Activated CD4-positive, alpha-beta T cell treated with anti-CD3 and anti-CD28 coated beads for 24 hours (primary cell): Measurements from ENCODE around the gene FAM240B.
A peak's percentile ranks its signal among the peaks of the same experiment; 100 is the strongest.

Source experiments
- DNase-seq, 2 donors: peaks; one replicate each; pipeline ENCODE4 v3.0.0-alpha.2; 2020; ENCODE audit warnings: low read depth in 2 of 2

The FAM240B gene

DNA sequence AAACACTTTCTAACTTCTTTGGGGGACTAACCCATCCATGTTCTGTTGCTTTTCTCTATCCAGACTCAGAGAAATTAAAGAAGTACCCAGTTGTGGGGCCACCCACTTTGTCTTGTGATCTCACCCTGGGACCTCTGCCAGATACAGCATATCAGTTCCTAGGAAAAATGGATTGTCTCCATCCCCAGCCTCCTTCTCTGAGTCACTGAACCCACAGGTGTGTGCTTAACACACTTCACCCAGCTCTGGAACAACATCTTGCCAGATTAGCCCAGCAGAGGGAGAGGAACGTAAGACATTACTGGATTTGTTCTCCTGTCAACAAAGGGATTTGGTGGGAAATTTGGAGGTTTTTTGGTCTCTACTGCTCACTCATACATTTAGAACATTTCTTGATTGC, 19.2 kb downstream of the FAM240B start:
- DNase-seq: no peak

GRCh38 chr9:38699337-38699736, 20.6 kb downstream of the FAM240B start:
- no peak for DNase-seq

DNA sequence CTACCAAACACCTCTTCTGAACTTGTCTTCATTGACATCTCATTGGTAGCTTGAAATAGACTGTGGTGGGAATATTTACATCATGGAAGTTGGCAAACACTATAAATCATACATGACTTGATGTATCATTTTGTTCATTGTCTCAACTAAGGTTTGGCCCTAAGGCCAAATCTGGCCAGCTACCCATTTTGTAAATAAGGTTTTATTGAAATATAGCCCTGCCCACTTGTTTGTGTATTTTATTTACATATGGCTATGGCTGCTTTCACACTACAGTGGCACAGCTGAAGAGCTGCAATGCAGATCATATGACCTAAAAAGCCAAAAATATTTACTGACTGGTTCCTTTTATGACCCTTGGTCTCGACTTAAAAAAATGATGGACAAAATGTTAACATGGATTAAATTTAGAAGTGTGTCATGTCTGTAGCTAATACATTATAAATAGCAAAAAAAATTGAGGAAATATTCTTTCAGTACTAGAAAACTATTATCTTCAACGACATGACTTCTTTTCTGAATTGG, 22.1 kb downstream of the FAM240B start:
- DNase-seq: no peak

GRCh38 chr9:38696999-38697398, 22.9 kb downstream of the FAM240B start:
- DNase-seq: no peak

GRCh38 chr9:38694676-38695075, 25.3 kb downstream of the FAM240B start:
- DNase-seq: no peak

DNA sequence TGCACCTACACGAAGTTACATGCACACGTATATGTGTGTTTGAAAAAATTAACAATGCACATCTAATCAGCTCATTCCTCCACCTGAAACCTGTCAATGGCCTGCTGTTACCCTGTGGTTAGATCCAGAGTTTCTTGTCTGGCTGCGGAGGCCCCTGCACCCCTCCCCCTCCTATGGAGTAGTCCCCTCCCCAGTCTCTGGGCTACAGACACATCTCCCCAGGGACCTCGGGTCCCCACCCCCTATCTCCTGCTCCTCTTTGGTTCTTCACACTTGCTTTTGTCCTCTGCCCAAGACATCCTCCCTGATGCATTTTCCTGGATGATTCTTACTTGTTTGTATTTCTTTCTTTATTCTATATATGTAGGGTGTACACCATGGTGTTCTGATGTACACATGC, 27.2 kb downstream of the FAM240B start:
- DNase-seq: no peak

DNA sequence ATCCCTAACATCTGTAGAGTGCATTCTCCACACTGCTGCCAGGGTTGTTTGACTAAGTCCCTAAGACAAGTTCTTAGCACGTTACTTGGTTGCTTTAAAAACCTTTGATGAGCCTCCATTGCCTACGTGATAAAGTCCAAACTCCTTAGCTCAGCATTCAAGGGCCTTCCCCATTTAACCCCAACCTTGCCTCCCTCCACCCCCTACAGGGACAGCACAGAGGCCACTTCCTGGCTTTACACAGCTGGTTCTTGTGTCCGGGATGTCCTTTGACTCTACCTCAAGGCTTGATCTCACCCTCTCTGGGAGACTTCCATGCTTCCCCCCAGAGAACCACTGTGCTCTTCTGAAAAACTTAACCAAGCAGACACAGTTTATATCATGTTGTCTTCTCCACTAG, 29.4 kb downstream of the FAM240B start:
- no peak for DNase-seq

- no peak for DNase-seq
Observed at GRCh38 chr9:38689678-38690077, 30.3 kb downstream of the FAM240B start.

GRCh38 chr9:38687992-38688391, 31.9 kb downstream of the FAM240B start:
- DNase-seq: no peak

DNA sequence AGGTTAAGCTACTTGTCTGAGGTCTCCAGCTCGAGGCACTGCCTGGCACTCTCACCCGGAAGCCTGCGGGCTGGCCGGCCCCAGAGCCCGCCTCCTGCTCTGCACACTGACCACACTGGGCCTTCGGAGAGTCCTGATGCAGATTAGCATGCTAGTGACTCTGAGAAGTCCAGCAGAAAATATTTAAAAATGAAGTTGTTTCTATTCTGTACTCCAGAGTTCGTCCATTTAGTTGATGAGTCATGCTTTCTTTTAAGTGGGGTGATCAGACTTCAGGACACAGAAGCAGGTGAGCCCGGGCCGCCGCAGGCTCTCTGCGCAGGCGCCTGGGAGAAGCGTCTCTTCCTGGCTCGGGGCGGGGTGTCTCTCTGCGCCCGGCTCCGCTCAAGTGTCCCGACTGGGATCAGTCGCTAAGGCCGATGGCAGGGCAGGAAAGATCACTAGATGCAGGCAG, 32.5 kb downstream of the FAM240B start:
- DNase-seq: peak in 1 of 2 donors; percentile 14

DNA sequence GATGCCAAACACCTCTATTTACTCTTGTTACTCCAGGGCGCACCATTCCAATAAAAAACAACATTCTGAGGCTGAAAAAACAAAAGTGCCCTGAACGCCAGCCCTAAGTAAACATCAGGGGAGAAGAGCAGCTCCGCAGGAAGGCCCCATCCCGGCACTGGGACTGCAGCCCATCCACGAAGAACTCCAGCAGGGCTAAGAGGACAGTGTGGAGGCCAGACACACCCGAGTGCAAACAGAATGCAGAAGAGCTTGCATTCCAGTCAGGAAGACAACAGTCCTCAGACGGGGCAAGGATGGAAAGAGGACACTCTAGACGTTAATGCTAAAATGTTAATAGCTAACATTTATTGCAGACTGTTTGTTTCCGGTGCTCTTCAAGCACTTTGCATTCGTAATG, 33.0 kb downstream of the FAM240B start:
- no peak for DNase-seq

GRCh38 chr9:38685535-38685934, 34.4 kb downstream of the FAM240B start:
- no peak for DNase-seq

DNA sequence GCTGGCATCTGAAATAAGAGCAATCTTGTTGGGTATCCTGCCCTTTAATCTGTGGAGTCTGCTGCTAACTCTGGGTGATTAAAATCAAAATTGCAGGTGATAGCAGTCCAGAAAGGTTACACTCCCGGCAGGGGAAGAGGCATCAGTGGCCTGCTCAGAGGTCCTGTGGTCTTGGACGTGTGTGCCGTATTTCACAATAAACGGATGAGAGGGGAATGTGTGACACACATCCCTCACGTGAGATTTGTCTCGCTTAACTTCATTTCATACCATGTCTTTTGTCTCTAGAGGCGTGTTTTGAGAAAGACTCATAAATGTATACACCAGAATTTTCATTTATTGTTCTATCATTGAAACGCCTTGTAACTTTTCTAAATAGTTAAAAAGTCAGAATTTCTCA, 36.6 kb downstream of the FAM240B start:
- DNase-seq: no peak

- no peak for DNase-seq
Observed at GRCh38 chr9:38682713-38683112, 37.2 kb downstream of the FAM240B start.

- DNase-seq: no peak
Observed at GRCh38 chr9:38681747-38682227, 38.1 kb downstream of the FAM240B start.

GRCh38 chr9:38680837-38681445, 39.0 kb downstream of the FAM240B start:
- DNase-seq: no peak

DNA sequence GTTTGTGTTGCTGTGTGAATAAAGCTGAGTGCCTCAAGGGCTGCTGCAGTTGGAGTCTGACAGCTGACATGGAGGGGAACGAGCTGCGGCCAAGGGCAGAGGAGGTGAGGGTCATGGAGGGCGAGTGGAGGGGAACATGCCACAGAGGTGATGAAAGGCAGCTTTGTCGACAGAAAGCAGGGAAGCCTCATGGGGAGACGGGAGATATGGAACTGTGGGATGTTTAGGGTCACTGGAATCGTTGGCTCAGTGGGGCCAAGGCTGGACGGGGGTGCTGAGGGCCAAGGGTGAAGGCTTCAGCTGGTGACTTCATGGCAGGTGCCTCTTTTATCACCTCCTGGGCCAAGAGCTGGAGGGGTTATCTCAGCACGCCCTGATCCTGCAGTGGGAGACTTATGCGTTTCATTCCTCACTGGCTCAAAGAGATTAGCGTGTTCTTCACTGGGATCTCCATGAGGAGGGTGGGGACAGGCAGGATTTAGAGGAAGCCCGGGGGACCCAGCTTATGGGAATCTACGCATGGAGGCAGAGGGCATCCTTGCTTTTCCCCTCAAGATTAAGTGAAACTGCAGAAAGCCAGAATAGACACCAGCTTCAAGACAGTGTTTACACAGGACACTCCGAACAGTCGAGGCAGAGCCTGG, 42.2 kb downstream of the FAM240B start:
- DNase-seq: no peak

DNA sequence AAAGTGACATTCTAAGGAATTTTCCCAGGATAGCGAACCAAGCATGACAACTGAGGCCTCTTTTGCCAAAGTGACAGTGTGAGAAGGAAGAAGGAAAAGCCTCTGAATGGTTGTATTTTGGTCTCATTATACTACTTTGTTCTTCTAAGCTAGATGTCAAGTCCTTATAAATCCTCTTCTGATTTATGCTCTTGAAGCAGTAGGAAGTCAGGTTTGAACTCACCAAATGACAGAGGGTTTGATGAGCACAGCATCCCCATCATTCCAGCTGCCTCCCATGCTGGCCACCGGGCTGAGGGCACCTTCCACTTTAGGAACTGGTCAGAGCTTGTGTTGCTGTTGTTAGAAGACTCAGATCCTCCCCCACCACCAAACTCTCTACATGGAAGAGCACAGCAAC, 44.1 kb downstream of the FAM240B start:
- DNase-seq: no peak

GRCh38 chr9:38675211-38675610, 44.7 kb downstream of the FAM240B start:
- no peak for DNase-seq

DNA sequence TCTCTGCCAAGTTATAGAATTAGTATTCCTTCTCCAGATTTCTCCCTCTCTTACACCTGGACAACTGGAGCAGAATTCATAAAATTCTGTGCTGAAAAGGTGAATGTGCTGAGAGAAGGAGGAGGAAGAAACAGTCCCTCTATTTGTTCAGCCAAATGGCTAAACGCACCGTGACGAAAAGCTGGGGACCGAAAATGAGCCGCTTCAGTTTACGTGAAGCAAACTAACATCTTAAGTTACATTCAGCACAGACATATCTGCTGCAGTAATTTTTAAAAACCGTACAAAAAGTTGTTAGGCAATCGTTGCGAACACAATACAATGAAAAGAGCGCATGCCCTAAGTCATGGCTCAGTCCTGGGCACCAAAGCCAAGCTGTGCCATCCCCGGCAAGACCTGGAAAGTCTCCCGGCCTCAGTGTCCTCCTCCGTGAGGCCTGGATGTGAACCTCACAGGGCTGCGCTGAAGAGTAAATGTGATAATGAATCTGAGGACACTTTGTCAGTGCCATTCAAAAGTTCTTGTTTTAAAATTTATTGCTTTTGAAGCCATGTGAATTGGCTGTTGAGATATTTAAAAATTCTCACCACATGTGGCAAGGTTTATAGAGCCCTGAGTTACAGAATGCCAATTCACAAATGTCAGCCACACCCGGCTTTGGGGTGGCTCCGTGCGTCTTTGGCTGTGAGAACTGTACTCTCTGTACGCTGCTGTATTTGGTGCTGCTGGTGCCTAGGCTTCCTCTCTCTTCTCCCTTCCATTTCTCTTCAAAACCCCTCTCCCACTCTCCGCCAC, 46.3 kb downstream of the FAM240B start:
- no peak for DNase-seq

- no peak for DNase-seq
Observed at GRCh38 chr9:38671748-38672147, 48.2 kb downstream of the FAM240B start.

GRCh38 chr9:38671372-38671731, 48.6 kb downstream of the FAM240B start:
- DNase-seq: no peak
